Activated CD8-positive, alpha-beta T cell treated with anti-CD3 and anti-CD28 coated beads for 36 hours (primary cell): ENCODE data around the gene ACOT7. TPM values are rescaled to one million over a fixed set of nuclear protein-coding genes. Genes with fewer than 3 reads are reported as not detected.

ENCODE experiments used
- ATAC-seq: fragments of 200-7000 bp; cut with Tn5 transposase; one replicate; pipeline ENCODE4 v1.10.0; 2021; ENCODE audit warnings: mild to moderate bottlenecking, moderate library complexity
- CTCF ChIA-PET: fragments of 350-600 bp; sonication (Branson Sonifier 250); formaldehyde crosslinking; loops from one replicate; lab custom pipeline; 2021; ENCODE audit warnings: antibody characterized with exemption; lab: Charles Lee
- POLR2A ChIA-PET: fragments of 350-600 bp; sonication (Branson Sonifier 250); formaldehyde crosslinking; loops from one replicate; lab custom pipeline; 2021; ENCODE audit warnings: antibody characterized with exemption; lab: Charles Lee
- DNase-seq: peaks from one replicate; pipeline ENCODE4 v3.0.0-alpha.2; 2020
- H3K27ac Mint-ChIP-seq: one replicate; pipeline ENCODE4 v1.8.0; 2021; ENCODE audit warnings: mild to moderate bottlenecking, mixed read lengths
- H3K27me3 Mint-ChIP-seq: one replicate; pipeline ENCODE4 v1.8.0; 2021; ENCODE audit warnings: mixed read lengths
- H3K36me3 Mint-ChIP-seq: one replicate; pipeline ENCODE4 v1.8.0; 2021; ENCODE audit warnings: low read depth, mixed read lengths
- H3K4me1 Mint-ChIP-seq: one replicate; pipeline ENCODE4 v1.8.0; 2021; ENCODE audit warnings: low read depth, mixed read lengths
- H3K4me3 Mint-ChIP-seq: one replicate; pipeline ENCODE4 v1.8.0; 2021; ENCODE audit warnings: mild to moderate bottlenecking, moderate library complexity, mixed read lengths
- H3K9me3 Mint-ChIP-seq: one replicate; pipeline ENCODE4 v1.8.0; 2021; ENCODE audit warnings: mixed read lengths
- intact Hi-C: fragments of 100-400 bp; cut with micrococcal nuclease; formaldehyde crosslinking; loops from one replicate; pipeline ENCODE4 v1.10.0; 2022
- total RNA-seq, 2 experiments: library from RNA; stranded (reverse); gene quantifications; one replicate each; pipeline ENCODE4 v1.2.3, GENCODE V29; 2021
- TF ChIP-seq, protein P1 (sequence below): fragments of 200-600 bp; IDR thresholded peaks from one replicate; pipeline ENCODE4 v1.8.0; 2022; ENCODE audit warnings: antibody characterized with exemption, mild to moderate bottlenecking

The ACOT7 gene
- total RNA-seq, 2 experiments from 2014 or later = 80.4 to 86.7 TPM

DNA sequence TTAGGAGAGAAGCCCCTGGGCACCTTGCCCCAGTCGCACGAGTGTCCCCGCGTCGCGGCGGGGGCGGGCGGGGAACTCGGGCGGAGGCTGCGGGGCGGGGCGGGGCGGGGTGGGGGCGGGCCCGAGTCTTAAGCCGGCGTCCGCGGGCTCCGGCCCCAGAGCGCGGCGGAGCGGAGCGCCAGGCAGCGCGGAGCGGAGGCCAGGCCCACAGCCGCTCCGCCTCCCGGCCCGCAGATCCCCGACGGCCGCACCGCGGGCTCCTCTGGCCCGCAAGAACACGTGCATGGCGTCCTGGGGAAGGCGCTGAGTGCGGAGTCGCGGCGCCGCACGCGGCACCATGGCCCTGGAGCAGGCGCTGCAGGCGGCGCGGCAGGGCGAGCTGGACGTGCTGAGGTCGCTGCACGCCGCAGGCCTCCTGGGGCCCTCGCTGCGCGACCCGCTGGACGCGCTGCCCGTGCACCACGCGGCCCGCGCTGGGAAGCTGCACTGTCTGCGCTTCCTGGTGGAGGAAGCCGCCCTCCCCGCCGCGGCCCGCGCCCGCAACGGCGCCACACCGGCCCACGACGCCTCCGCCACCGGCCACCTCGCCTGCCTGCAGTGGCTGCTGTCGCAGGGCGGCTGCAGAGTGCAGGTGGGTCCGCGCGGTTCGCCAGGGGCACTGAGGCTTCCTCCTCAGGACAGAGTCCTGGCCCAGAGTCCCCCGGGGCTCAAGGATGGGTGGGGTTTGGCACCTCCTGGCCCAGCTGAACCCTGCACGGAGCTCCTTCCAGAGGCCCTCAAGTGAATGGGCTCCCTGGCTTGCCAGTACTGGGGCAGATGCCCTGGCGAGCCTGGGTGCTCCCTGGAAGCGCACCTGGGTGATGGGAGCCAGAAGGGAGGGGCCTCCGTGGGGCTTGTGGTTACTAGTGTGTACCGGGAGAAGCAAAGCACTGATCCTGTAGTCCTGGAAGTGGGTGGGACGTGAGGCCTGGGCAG lies 31.3 kb upstream of the ACOT7 start, which contains the start of gene ESPN:
Gene ESPN, plus strand, starts transcription at position 158 of the 975 bp plus-strand sequence. Its CDS starts 180 bp downstream, at position 338.
- H3K36me3 Mint-ChIP-seq = no peaks in the 10 kb centered on the region
- CTCF ChIA-PET = interaction anchor here (0.9 to 2.5 kb wide), 2 partner anchors 10 to 13 kb away, joined by 3 to 21 read pairs; no protein-coding TSS in a partner anchor
- POLR2A ChIA-PET = interaction anchor here (1.0 kb wide), 1 partner anchor 76 kb away, joined by 3 read pairs; no protein-coding TSS in a partner anchor
- H3K4me3 Mint-ChIP-seq = peak within 1 kb of the TSS; percentile 15
- peaks cover 12% of the 10 kb centered on the region for H3K4me1 Mint-ChIP-seq
- TF ChIP-seq, protein P1, sequence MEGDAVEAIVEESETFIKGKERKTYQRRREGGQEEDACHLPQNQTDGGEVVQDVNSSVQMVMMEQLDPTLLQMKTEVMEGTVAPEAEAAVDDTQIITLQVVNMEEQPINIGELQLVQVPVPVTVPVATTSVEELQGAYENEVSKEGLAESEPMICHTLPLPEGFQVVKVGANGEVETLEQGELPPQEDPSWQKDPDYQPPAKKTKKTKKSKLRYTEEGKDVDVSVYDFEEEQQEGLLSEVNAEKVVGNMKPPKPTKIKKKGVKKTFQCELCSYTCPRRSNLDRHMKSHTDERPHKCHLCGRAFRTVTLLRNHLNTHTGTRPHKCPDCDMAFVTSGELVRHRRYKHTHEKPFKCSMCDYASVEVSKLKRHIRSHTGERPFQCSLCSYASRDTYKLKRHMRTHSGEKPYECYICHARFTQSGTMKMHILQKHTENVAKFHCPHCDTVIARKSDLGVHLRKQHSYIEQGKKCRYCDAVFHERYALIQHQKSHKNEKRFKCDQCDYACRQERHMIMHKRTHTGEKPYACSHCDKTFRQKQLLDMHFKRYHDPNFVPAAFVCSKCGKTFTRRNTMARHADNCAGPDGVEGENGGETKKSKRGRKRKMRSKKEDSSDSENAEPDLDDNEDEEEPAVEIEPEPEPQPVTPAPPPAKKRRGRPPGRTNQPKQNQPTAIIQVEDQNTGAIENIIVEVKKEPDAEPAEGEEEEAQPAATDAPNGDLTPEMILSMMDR = no peak
- intact Hi-C loops = no loop called here
- H3K27ac Mint-ChIP-seq = no peak within 1 kb of the TSS
- no peak for ATAC-seq
- no peaks in the 10 kb centered on the region for H3K9me3 Mint-ChIP-seq
- DNase-seq = no peak
- H3K27me3 Mint-ChIP-seq = peaks cover 46% of the 10 kb centered on the region

DNA sequence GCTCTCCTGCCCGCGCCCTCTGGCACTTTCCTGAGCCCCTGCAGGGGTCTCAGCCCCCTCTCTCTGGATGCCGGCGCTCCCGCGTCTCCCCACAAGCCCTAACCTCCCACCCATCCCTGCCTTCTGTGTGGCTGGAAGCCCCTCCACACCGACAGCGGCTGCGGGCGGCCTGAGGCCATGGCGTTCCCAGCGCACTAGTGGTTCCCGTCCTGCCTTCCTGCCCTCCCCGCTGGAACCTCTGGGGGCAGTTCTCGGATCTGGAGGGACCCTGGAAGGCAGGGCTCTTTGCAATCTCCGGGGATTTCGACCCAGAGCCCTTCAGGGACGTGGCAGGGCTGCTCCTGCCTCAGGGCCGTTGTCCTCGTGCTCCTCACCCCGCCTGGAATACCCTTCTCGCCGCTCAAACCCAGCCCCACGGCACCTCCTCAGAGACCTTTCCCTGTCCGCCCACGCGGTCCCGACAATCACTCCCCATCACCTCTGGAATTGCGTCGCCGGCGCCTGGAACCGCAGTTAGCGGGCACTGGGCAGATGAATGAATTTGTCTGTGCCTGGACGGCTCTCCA lies 30.5 kb upstream of the ACOT7 start:
- ChIA-PET CTCF (interaction anchor here (0.8 to 10.7 kb wide), 28 partner anchors 9 to 194 kb away, joined by 3 to 79 read pairs (median 6); partner anchors contain the start of genes GPR153 and PLEKHG5), POLR2A (interaction anchor here (1.0 to 1.3 kb wide), 4 partner anchors 13 to 94 kb away, joined by 3 to 4 read pairs (median 3); no protein-coding TSS in a partner anchor)
- TF ChIP-seq, protein P1 = no peak
- peaks cover 47% of the 10 kb centered on the region for H3K27me3 Mint-ChIP-seq
- ATAC-seq = peak; percentile 8
- H3K9me3 Mint-ChIP-seq = no peaks in the 10 kb centered on the region
- H3K27ac Mint-ChIP-seq = no peak overlapping the region
- no peak for DNase-seq
- intact Hi-C loops = no loop called here
- no peaks in the 10 kb centered on the region for H3K36me3 Mint-ChIP-seq
- peak overlapping the region; percentile 15 for H3K4me3 Mint-ChIP-seq
- H3K4me1 Mint-ChIP-seq = peaks cover 13% of the 10 kb centered on the region

DNA sequence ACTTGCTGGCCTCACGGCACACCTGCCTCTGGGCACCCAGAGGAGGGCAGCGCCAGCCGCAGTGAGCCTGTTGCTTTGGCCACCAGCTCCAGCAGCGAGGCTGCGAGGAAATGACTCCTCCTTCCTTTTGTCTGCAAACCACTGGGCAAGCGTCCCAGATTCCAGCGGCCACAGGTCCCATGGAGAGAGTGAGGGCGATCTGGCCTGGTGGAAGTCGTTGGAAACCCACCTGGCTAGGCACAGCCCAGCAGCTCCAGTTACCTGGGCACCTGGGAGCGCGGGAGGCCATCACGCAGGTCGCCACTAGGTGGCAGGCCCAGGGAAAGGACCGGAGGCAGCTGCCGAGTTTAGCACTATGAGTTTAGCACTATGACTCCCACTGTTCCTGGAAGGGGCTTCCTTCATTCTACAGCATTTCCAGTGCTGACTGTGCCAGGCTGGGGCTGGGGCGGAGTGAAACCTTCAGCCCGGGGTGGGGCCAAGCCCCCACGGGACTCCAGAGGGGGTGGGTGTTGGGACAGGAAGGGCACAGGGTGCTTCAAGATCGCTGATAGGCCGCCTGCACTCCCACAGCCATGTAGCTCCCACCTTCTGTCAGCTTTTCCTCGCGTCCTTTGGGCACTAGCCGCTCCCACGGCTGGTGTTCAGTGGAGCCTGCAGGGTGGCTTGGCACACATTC lies 29.9 kb upstream of the ACOT7 start:
- H3K4me3 Mint-ChIP-seq = peak overlapping the region; percentile 15

DNA sequence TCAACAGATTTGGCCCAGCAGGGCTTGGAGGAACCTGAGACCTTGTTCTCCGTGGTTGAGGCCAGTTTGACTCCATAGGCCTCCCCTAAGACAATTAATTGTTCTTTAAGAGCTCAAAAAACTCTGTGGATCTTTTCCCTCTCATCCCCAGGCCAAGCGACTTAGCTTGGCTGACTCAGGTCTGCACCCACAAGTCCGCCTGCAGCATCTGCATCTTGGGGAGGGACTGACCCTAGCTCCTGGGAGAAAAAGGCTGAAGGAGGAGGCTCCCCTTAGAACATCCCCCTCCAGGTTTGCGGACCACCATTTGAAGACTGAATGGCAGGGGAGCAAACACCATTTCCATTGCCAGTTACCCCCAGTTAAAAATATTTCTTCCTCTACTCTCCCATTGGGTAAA lies 27.7 kb upstream of the ACOT7 start:
- CTCF ChIA-PET = interaction anchor here (0.7 to 10.7 kb wide), 10 partner anchors 14 to 181 kb away, joined by 3 to 79 read pairs (median 10); no protein-coding TSS in a partner anchor
- no peaks in the 10 kb centered on the region for H3K9me3 Mint-ChIP-seq
- H3K4me1 Mint-ChIP-seq = peaks cover 14% of the 10 kb centered on the region
- H3K27ac Mint-ChIP-seq = no peak overlapping the region
- peaks cover 67% of the 10 kb centered on the region for H3K27me3 Mint-ChIP-seq
- H3K4me3 Mint-ChIP-seq = no peak overlapping the region
- POLR2A ChIA-PET = interaction anchor here (0.7 to 1.6 kb wide), 3 partner anchors 16 to 28 kb away, joined by 3 to 6 read pairs (median 3); partner anchors contain the start of gene ACOT7
- DNase-seq (no peak), ATAC-seq (no peak)
- TF ChIP-seq, protein P1 = no peak
- intact Hi-C loops = no loop called here
- H3K36me3 Mint-ChIP-seq = no peaks in the 10 kb centered on the region

More for the DNA sequence above, 29.9 kb upstream of the ACOT7 start:
- H3K27ac Mint-ChIP-seq = no peak overlapping the region
- ATAC-seq (peak; percentile 83), DNase-seq (peak; percentile 83)
- intact Hi-C loops = no loop called here
- TF ChIP-seq, protein P1 = peak; percentile 91
- no peaks in the 10 kb centered on the region for H3K9me3 Mint-ChIP-seq
- POLR2A ChIA-PET = interaction anchor here (1.1 to 1.4 kb wide), 5 partner anchors 14 to 93 kb away, joined by 3 to 5 read pairs (median 3); no protein-coding TSS in a partner anchor
- peaks cover 14% of the 10 kb centered on the region for H3K4me1 Mint-ChIP-seq
- H3K27me3 Mint-ChIP-seq = peaks cover 50% of the 10 kb centered on the region
- H3K36me3 Mint-ChIP-seq = no peaks in the 10 kb centered on the region
- CTCF ChIA-PET = interaction anchor here (0.6 to 10.7 kb wide), 43 partner anchors 9 to 193 kb away, joined by 3 to 79 read pairs (median 4); partner anchors contain the start of genes GPR153, PLEKHG5 and TNFRSF25
